GM19395 (cell line): ENCODE data around the gene MRPL55.
"Not testable (repeated sequence)": the region's sequence is repeated elsewhere in the genome, so short reads cannot be mapped to it uniquely, and the experiment has no call there.

Experiments used
- ATAC-seq: cut with Tn5 transposase; IDR thresholded peaks from one replicate; pipeline ENCODE4 v1.9.1; 2021; ENCODE audit warnings: mild to moderate bottlenecking, moderate library complexity; ENCODE audit not compliant: unreplicated experiment

Gene MRPL55

DNA sequence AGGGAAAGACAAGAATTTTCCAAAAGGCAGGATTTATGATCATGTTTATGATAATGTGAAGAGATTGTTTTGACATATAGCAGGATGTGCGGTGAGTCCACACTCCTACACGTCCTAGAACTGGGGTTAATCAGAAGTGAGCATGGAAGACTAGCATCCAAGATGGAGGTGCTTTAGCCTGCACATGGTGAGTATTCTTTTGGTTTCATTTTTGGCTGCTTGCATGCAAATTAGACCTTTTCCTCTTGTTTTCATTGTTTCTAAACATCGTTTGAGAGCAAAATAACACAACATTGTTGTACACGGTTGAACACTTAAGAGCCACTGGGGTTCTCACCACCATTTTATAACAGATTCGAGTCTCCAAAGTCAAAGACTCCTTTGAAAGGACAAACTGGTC lies 16.1 kb upstream of the MRPL55 start:
- no peak for ATAC-seq

GRCh38 chr1:228123505-228123904 lies 14.4 kb upstream of the MRPL55 start:
- ATAC-seq, result no peak

DNA sequence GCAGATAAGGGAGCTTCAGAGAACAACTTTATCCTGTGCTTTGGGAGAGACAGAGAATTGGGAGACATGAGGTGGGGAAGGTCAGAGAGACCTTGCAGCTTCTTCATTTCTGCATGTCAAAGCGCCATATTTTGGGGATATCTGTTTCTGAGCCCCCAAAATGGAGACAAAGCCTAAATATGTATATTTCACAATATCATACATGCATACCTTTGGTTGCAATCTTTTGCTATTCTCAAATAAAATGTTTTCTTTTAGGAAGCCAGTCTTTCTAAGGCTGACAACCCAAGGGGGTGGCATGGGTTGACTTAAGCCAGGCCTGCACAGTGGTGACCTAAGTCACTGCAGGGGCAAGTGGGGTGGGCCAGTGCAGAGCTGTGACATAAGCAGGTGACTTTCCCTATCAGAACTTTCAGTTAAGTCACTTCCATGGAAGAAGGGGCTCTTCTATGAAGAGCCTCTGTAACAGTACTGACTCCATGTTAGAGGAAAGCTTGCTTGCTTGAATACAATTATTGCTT lies 13.9 kb upstream of the MRPL55 start:
- ATAC-seq, result no peak

DNA sequence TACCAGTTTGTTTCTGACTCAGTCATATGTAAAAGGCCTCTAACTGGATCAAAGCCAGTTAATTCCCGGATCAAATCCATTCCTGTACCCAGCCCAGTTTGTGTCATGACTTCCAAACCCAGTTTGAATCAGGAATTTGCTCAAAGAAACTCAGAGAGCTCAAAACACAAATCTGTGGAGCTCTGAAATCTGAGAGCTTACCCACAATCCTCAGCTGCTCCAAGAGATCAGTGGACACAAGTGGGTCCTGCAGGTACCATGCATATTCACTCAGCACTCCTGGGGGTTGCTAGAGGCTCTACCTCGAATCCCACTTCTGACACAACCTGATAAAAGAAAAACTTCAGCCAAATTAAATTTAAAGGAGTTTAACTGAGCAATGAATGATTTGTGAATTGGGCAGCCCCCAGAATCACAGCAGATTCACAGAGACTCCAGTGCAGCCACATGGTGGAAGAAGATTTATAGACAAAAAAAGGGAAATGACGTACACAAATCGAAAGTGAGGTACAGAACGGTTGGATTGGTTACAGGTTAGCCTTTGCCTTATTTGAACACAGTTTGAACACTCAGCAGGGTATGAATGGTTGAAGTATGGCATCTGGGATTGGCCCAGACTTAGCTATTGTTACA lies 11.9 kb upstream of the MRPL55 start:
- ATAC-seq, result no peak

- ATAC-seq, result no peak
These were observed 11.3 kb upstream of the MRPL55 start for GRCh38 chr1:228120351-228120750.

- ATAC-seq, result no peak
These were observed 8.9 kb upstream of the MRPL55 start for GRCh38 chr1:228118040-228118439.

DNA sequence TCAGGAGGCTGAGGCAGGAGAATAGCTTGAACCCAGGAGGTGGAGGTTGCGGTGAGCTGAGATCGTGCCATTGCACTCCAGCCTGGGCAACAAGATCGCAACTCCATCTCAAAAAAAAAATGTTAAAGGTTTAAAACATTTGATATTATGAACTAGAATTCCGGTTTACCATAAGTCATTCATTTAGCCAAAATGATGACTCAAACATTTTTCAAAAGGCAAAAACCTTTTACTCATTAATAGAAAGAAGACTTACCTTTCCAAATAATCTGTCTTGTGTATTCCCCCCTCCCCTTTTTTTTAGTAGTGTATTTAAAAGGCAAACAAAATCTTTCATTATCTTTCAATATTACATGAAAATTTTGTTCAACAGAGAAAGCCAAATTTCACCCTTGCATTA lies 8.2 kb upstream of the MRPL55 start:
- ATAC-seq, result no peak

- ATAC-seq, result no peak
These were observed 5.7 kb upstream of the MRPL55 start for GRCh38 chr1:228114827-228115226.

- no peak for ATAC-seq
These were observed 3.5 kb upstream of the MRPL55 start for GRCh38 chr1:228112617-228113016.

GRCh38 chr1:228112167-228112566 lies 3.1 kb upstream of the MRPL55 start:
- no peak for ATAC-seq

DNA sequence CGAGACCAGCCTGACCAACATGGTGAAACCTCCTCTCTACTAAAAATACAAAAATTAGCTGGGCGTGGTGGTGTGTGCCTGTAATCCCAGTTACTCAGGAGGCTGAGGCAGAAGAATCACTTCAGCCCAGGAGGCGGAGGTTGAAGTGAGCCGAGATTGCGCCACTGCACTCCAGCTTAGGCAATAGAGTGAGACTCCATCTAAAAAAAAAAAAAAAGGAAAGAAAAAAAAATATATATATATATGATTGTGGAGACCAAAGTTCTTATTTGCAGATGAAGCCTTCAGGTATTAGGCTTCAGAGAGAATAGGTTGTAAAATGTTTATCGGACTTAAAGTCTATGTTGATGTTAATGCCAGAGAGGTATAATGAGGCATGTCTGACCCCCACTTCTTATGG lies 2.2 kb upstream of the MRPL55 start:
- not testable (repeated sequence) for ATAC-seq

- no peak for ATAC-seq
These were observed 1.5 kb upstream of the MRPL55 start for GRCh38 chr1:228110556-228110955.

- ATAC-seq, result peak; percentile 4
These were observed 926 bp upstream of the MRPL55 start for GRCh38 chr1:228109962-228110488.

GRCh38 chr1:228108742-228109072 lies 392 bp downstream of the MRPL55 start:
- ATAC-seq, result peak; percentile 10

DNA sequence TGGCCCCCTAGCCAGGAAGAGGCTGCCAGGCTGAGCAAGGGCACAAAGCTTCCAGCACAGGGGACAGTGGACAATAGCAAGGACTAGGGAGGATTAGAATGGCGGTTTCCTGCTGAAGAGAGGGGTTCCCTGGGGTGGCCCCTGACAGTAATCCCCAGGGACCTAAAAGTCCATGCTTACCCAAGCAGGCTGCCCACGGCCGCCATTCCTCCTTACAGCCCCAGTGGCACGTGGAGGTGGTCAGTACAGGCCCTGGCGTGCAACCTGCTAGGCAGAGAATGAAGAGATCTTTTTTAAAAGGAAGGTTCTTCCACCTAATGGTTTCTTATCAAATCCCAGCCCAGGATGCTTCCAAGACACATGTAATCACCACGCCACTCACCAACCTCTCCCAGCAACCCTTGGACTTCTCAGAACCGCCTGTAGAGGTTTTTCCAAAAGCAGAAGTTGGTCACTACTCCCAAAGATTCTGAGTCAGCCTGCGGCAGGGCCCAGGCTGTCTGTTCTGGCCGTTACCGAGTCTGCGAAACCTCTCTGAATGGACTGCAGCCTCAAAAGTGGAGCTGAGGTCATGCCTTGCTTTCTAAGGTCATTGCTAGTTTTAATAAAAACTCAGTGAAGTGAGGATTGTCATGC lies 926 bp downstream of the MRPL55 start:
- ATAC-seq, result no peak

GRCh38 chr1:228107636-228108035 lies 1.5 kb downstream of the MRPL55 start:
- ATAC-seq, result no peak

GRCh38 chr1:228106800-228107054 lies 2.4 kb downstream of the MRPL55 start:
- no peak for ATAC-seq

DNA sequence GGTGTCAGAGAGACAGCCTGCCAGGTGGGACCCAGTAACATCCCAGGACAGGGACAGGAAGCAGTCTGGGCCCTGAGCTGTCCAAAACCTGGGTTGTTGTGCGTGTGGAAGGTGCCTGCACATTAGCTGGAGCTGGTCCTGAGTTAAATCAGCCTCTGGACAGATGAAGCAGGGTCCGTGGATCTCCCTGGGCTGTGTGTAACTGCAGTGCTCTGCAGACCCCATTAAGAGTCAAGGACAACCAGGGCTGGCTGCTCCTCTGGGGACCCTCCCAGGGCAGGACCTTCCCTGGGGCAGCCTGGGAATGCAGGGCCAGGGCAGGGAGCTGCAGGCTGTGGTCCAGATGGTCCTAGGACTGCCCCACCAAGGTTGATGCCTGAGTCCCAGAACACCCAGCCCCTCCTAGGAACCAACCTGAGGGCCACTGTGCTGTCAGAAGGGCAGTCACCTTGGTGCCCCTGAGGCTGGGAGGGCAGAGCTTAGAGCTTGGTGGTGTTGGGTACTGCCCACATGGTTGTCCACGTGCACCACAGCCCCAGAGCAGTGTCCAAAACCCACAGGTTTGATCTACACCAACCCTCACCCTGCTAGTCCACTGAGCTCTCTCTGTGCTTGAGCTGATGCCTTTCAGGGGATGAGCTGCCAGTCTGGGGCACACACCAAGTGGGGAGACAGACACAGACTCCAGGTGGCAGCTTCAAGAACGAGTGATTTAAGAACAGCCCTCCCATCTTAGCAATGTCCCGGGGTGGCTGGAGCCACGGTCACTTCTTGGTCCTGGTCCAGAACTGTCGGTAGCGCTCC lies 2.9 kb downstream of the MRPL55 start:
- no peak for ATAC-seq

DNA sequence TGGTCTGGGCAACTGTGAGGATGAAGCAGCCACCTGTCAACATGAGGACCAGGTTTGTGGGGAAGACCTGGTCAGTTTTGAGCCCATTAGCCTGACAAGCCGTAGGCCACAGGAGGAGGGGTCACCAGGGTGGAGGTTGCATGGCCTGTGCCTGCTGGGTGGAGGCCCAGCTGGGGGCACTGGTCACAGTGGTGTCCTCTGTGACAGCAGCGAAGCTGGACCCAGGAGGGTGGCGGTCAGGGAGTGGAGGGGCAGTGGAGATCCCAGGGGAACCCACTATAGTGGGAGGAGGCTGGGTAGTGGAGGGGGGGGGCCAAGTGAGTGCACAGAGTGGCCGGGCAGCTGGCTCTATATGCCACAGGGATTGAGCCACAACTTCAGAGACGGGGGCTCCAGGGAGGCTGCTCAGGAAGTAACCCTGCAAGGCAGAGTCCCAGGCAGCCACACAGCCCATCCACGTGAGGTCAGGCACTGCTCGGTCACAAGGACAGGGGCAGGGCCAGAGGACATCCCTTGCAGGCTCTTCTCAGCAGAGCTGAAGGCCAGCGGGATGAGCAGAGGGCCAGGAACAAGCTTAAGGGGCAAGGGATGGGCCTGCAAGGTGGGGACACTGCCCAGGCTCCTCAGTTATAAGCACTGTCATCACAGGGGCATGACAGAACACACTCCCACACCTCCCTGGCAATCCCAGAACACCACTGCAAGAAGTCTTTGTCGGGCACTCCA lies 3.7 kb downstream of the MRPL55 start:
- ATAC-seq, result no peak

- ATAC-seq, result no peak
These were observed 4.4 kb downstream of the MRPL55 start for GRCh38 chr1:228104526-228105269.
